ENCODE results near the gene HSPD1.
"Not testable (repeated sequence)": the region's sequence is repeated elsewhere in the genome, so short reads cannot be mapped to it uniquely, and the experiment has no call there.

HSPD1 gene

GRCh38 chr2:197496695-197497094 lies 2.9 kb downstream of the HSPD1 start:
- no peak for DNase-seq (ENCODE audit: low read depth in 2 of 2)

GRCh38 chr2:197495433-197496134 lies 4.1 kb downstream of the HSPD1 start:
- DNase-seq (ENCODE audit: low read depth in 2 of 2) = no peak

- DNase-seq (ENCODE audit: low read depth in 2 of 2) = no peak
Observed at GRCh38 chr2:197487385-197487784, 12.3 kb downstream of the HSPD1 start.

- DNase-seq (ENCODE audit: low read depth in 2 of 2) = no peak
Observed at GRCh38 chr2:197486175-197486574, 13.5 kb downstream of the HSPD1 start.

GRCh38 chr2:197484248-197484647 lies 15.4 kb downstream of the HSPD1 start:
- DNase-seq (ENCODE audit: low read depth in 2 of 2) = not testable (repeated sequence)

GRCh38 chr2:197480165-197481036 lies 19.2 kb downstream of the HSPD1 start:
- DNase-seq (ENCODE audit: low read depth in 2 of 2) = no peak

- no peak for DNase-seq (ENCODE audit: low read depth in 2 of 2)
Observed at GRCh38 chr2:197477797-197478196, 21.8 kb downstream of the HSPD1 start.

- no peak for DNase-seq (ENCODE audit: low read depth in 2 of 2)
Observed at GRCh38 chr2:197472166-197472565, 27.5 kb downstream of the HSPD1 start.

- DNase-seq (ENCODE audit: low read depth in 2 of 2) = no peak
Observed at GRCh38 chr2:197464175-197464574, 35.5 kb downstream of the HSPD1 start.

- no peak for DNase-seq (ENCODE audit: low read depth in 2 of 2)
Observed at GRCh38 chr2:197461057-197461456, 38.6 kb downstream of the HSPD1 start.

GRCh38 chr2:197460649-197461048 lies 39.0 kb downstream of the HSPD1 start:
- DNase-seq (ENCODE audit: low read depth in 2 of 2) = no peak

- no peak for DNase-seq (ENCODE audit: low read depth in 2 of 2)
Observed at GRCh38 chr2:197455428-197455827, 44.2 kb downstream of the HSPD1 start.

GRCh38 chr2:197454923-197455322 lies 44.7 kb downstream of the HSPD1 start:
- no peak for DNase-seq (ENCODE audit: low read depth in 2 of 2)

- DNase-seq (ENCODE audit: low read depth in 2 of 2) = no peak
Observed at GRCh38 chr2:197453914-197454398, 45.7 kb downstream of the HSPD1 start.

GRCh38 chr2:197453123-197453913 lies 46.3 kb downstream of the HSPD1 start, which contains the start of gene COQ10B:
Gene COQ10B, plus strand, starts transcription at chr2:197453552. Its CDS starts 9 bp downstream, at chr2:197453561.
- peak; percentile 94 to 97 for DNase-seq (ENCODE audit: low read depth in 2 of 2)

GRCh38 chr2:197452754-197453122 lies 46.9 kb downstream of the HSPD1 start:
- no peak for DNase-seq (ENCODE audit: low read depth in 2 of 2)

GRCh38 chr2:197450935-197451358 lies 48.7 kb downstream of the HSPD1 start:
- DNase-seq (ENCODE audit: low read depth in 2 of 2) = not testable (repeated sequence)

- DNase-seq (ENCODE audit: low read depth in 2 of 2) = no peak
Observed at GRCh38 chr2:197450465-197450864, 49.2 kb downstream of the HSPD1 start.

GRCh38 chr2:197446844-197447243 lies 52.8 kb downstream of the HSPD1 start:
- DNase-seq (ENCODE audit: low read depth in 2 of 2) = no peak

- DNase-seq (ENCODE audit: low read depth in 2 of 2) = no peak
Observed at GRCh38 chr2:197445746-197446145, 53.9 kb downstream of the HSPD1 start.

GRCh38 chr2:197442857-197443256 lies 56.8 kb downstream of the HSPD1 start:
- DNase-seq (ENCODE audit: low read depth in 2 of 2) = no peak

GRCh38 chr2:197437380-197437779 lies 62.3 kb downstream of the HSPD1 start:
- DNase-seq (ENCODE audit: low read depth in 2 of 2) = no peak

Data from stimulated activated CD8-positive, alpha-beta memory T cell treated with anti-CD3 and anti-CD28 coated beads, Interleukin-2, amount 100 ng/mL, for 48 hours (primary cell).